K562 (cell line): ENCODE results near the gene IGF2BP3. TPM values are rescaled to one million over a fixed set of nuclear protein-coding genes. Genes with fewer than 3 reads are reported as not detected.

Source experiments
- ATAC-seq: fragments of 200-7000 bp; cut with Tn5 transposase; 3 replicates; pipeline ENCODE4 v1.9.1; 2020; ENCODE audit warnings: moderate library complexity
- BruUV-seq: library from RNA; stranded (reverse); fragments of 400-500 nt; replicated peaks from 2 replicates; lab custom pipeline; 2021; lab: Mats Ljungman, UMichigan
- CTCF ChIA-PET: fragments of 300-600 bp; formaldehyde crosslinking; extraction: SDS; loops from one replicate; lab custom pipeline; 2021; ENCODE audit warnings: low intra/inter-chr PET ratio; lab: Yijun Ruan, JAX
- POLR2A ChIA-PET: fragments of 300-600, 350-650 bp; sonication (Branson Sonifier 250); formaldehyde crosslinking; extraction: SDS; loops from one replicate; lab custom pipeline; 2021; ENCODE audit warnings: antibody characterized with exemption, inconsistent platforms; lab: Yijun Ruan, JAX
- DNase-seq, 4 experiments: peaks; one replicate each; pipeline versions ENCODE4 v3.0.0 to v3.0.0-alpha.2; 2011 to 2018; ENCODE audit warnings: low spot score in 3 of 4, mixed read lengths in 3 of 4; ENCODE audit errors: extremely low read depth in 1 of 4
- FAIRE-seq: peaks from 2 replicates; lab custom pipeline; 2011; peaks lifted over from hg19 to GRCh38; lab: Jason Lieb, UNC
- H2AFZ ChIP-seq: 2 replicates; pipeline ENCODE4 v1.6.0; 2011; ENCODE audit warnings: low read depth, low read length, control low read depth, inconsistent platforms
- H3K27ac ChIP-seq: fragments of 200-600 bp; 3 replicates; pipeline ENCODE4 v1.8.0; 2011; ENCODE audit warnings: low read depth, mild to moderate bottlenecking, control low read depth, inconsistent platforms, low read length, moderate library complexity, mixed read lengths; ENCODE audit errors: extremely low read depth
- H3K27me3 ChIP-seq, 2 experiments: fragments of 300-600 bp in 1 of 2; 2 replicates in 1 of 2; 3 replicates in 1 of 2; pipeline versions ENCODE4 v1.6.0 to v1.8.0; 2011; ENCODE audit warnings: inconsistent platforms in 2 of 2, low read length in 2 of 2, mild to moderate bottlenecking in 1 of 2, mixed read lengths in 1 of 2, moderate library complexity in 1 of 2; ENCODE audit not compliant: control insufficient read depth in 2 of 2, insufficient read depth in 2 of 2
- H3K36me3 ChIP-seq: fragments of 300-600 bp; 3 replicates; pipeline ENCODE4 v1.8.0; 2011; ENCODE audit warnings: mild to moderate bottlenecking, low read length, inconsistent platforms; ENCODE audit not compliant: control insufficient read depth, insufficient read depth
- H3K4me1 ChIP-seq, 2 experiments: fragments of 200-600 bp in 1 of 2; replicated peaks in 1 of 2; 2 replicates in 1 of 2; 3 replicates in 1 of 2; pipeline versions ENCODE4 v1.5.1 to v1.8.0; 2011; ENCODE audit warnings: inconsistent platforms in 2 of 2, low read length in 2 of 2, mild to moderate bottlenecking in 1 of 2, mixed read lengths in 1 of 2, moderate library complexity in 1 of 2; ENCODE audit not compliant: control insufficient read depth in 2 of 2, insufficient read depth in 2 of 2
- H3K4me2 ChIP-seq: 2 replicates; pipeline ENCODE4 v1.6.1; 2011; ENCODE audit warnings: low read length, control low read depth, inconsistent platforms, mixed read lengths; ENCODE audit not compliant: insufficient read depth
- H3K4me3 ChIP-seq: fragments of 200-600 bp; sonication (generic), shearing (Covaris generic); 2 replicates; pipeline ENCODE4 v1.5.1; 2016; ENCODE audit warnings: control low read depth, inconsistent platforms
- H3K79me2 ChIP-seq: fragments of 200-600 bp; 3 replicates; pipeline ENCODE4 v1.8.0; 2011; ENCODE audit warnings: low read length, inconsistent platforms; ENCODE audit not compliant: control insufficient read depth, insufficient read depth
- H3K9ac ChIP-seq, 2 experiments: 2 replicates each; pipeline versions ENCODE4 v1.6.0 to v1.6.1; 2011; ENCODE audit warnings: low read depth in 2 of 2, low read length in 2 of 2, control low read depth in 1 of 2, inconsistent platforms in 1 of 2, mild to moderate bottlenecking in 1 of 2, mixed read lengths in 1 of 2; ENCODE audit not compliant: insufficient read depth in 1 of 2
- H3K9me1 ChIP-seq: one replicate; pipeline ENCODE4 v1.6.0; 2011; ENCODE audit warnings: inconsistent platforms, mild to moderate bottlenecking, low read length, moderate library complexity; ENCODE audit not compliant: control insufficient read depth, insufficient read depth
- H3K9me3 ChIP-seq: replicated peaks from 2 replicates; pipeline ENCODE4 v1.5.1; 2011; ENCODE audit warnings: low read depth, low read length, inconsistent platforms; ENCODE audit not compliant: control insufficient read depth, insufficient read depth
- H4K20me1 ChIP-seq: replicated peaks from 2 replicates; pipeline ENCODE4 v1.6.1; 2011; ENCODE audit warnings: low read length, inconsistent platforms, mixed read lengths; ENCODE audit not compliant: control insufficient read depth, insufficient read depth
- ETS1 ChIP-seq: conservative IDR thresholded peaks from 2 replicates; pipeline ENCODE4 v1.6.1; 2011; ENCODE audit warnings: low read depth, mild to moderate bottlenecking, low read length; ENCODE audit not compliant: control insufficient read depth
- HMBOX1 ChIP-seq: sonication (generic); IDR thresholded peaks from 2 replicates; pipeline ENCODE4 v1.6.1; 2016
- SMARCA4 ChIP-seq: fragments of 450-650 bp; IDR thresholded peaks from 2 replicates; pipeline ENCODE4 v1.6.1; 2016
- ZNF316 ChIP-seq: fragments of 450-650 bp; IDR thresholded peaks from 2 replicates; pipeline ENCODE4 v1.6.1; 2016
- in situ Hi-C: fragments of 300-500 bp; cut with MboI; formaldehyde crosslinking; loops from 4 replicates; pipeline ENCODE4 v1.15.0; 2018; ENCODE audit warnings: inconsistent platforms, mixed read lengths
- intact Hi-C: fragments of 100-400 bp; cut with micrococcal nuclease; formaldehyde crosslinking; loops from 2 replicates; pipeline ENCODE4 v1.14.2; 2022
- polyA plus RNA-seq, 8 experiments: library from polyadenylated mRNA; depleted of rRNA in 4 of 8; stranded (reverse) in 5 of 8; unstranded in 3 of 8; fragments of >200 nt; fragmentation: Nextera tagmentation in 2 of 8; fragmentation: Illumina TruSeq in 1 of 8; extraction: Ambion mirVana in 2 of 8; extraction: Trizol in 1 of 8; gene quantifications; 2 replicates each; pipeline versions ENCODE4 v1.2.1 to v1.2.3, GENCODE V29; 2011 to 2014; ENCODE audit warnings: inconsistent platforms in 1 of 8, missing spikeins in 1 of 8
- total RNA-seq, 7 experiments: library from RNA; depleted of rRNA in 6 of 7; stranded (reverse); fragments of >200 nt in 6 of 7; fragmentation: Illumina TruSeq in 2 of 7; extraction: Trizol in 2 of 7; gene quantifications; 2 replicates each; pipeline versions ENCODE4 v1.2.1 to v1.2.3, GENCODE V29; 2011 to 2021; ENCODE audit warnings: low replicate concordance in 1 of 7

Gene IGF2BP3
- total and polyA plus RNA-seq, 9 of the 15 experiments (the other 6 are each of a cell fraction or from before 2014, with no cell fraction given) = 8.4 to 88.1 (median 61.2) TPM

GRCh38 chr7:23332193-23332592, 138.1 kb downstream of the IGF2BP3 start:
- ATAC-seq (no peak), DNase-seq (no peak), FAIRE-seq (no peak)
- Histone ChIP-seq H3K9ac (no peak overlapping the region), H3K79me2 (0 out of 3 replicates have a peak, but pooled peaks cover 3% of the 10 kb centered on the region), H4K20me1 (no peaks in the 10 kb centered on the region), H3K4me3 (no peak overlapping the region), H3K4me2 (no peak overlapping the region), H3K27ac (no peak overlapping the region), H2AFZ (no peak overlapping the region), H3K27me3 (no peaks in the 10 kb centered on the region), H3K9me3 (peaks cover 3% of the 10 kb centered on the region; the same call in 1 of the 2 replicates), H3K4me1 (no peaks in the 10 kb centered on the region), H3K9me1 (no peaks in the 10 kb centered on the region), H3K36me3 (peaks cover 80% of the 10 kb centered on the region)
- BruUV-seq = no TSS peak
- in situ Hi-C loops = no loop called here
- ChIA-PET CTCF (no interaction called here), POLR2A (no interaction called here)
- TF ChIP-seq ZNF316 (peak; percentile 43; the same call in 1 of the 2 replicates), HMBOX1 (no peak), SMARCA4 (no peak), ETS1 (no peak)
- intact Hi-C loops = no loop called here
